MV-4-11 (cell line): ENCODE measurements around the gene IFT27.
"Not testable (repeated sequence)": the region's sequence is repeated elsewhere in the genome, so short reads cannot be mapped to it uniquely, and the experiment has no call there.

Experiments used
- DNase-seq: peaks from one replicate; lab custom pipeline; 2025; lab: John Stamatoyannopoulos, UW

The IFT27 gene

DNA sequence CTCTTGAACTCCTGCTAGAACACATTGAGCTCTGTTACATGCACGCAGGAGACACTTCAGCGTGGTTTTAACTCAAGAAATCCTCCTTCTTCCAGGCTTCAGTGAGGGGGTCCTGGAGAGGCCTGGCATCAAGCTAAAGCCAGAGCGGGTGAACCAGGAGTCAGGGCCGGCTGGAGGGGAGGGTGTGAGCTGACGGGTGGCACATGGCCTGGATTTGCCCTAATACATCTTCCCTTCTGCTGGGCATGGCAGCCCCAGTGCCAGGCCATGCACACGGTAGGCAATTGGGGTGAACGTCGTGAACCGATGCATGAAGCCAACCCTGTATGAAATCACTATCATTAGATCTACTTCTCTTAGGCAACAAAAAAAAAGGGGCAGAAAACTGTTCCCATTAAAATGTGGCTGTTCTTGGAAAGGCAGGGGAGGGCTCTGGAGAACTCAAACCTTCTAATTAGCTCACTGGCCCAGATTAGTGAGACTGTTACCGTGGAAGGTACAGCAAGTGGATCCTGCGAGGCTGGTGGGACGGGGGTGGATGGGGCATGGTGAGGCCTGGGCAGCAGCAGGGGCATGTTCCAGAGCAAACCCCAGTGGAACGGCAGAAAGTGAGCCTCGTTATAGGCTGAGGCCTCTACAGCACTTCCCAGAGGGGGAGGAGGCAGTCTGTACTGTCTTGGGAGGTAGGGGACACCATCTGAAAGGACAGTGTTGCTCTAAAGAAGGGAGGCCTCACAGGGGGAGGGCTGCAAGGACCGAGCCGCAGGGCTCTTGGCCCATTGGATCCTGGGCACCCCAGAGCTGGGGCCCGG, 10.6 kb downstream of the IFT27 start:
- no peak for DNase-seq

DNA sequence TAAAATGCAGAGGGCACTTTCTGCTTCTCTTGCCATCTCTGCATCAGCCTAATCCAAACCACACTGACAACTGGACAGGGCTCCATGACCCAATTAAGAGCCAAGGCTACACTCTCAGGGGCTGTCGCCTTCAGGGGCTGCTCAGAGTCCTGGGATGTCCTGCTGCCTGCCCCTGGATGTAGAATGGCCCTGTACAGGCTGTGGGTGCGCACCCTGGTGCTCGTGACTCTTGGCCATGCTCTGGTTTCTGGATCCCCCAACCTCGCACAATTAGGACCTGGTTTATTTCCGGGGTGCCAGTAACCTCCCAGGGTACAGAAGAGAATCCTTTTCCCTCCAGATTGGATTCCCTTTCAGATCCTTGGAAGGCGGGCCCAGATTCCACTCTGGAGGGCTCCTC, 11.3 kb downstream of the IFT27 start:
- no peak for DNase-seq

DNA sequence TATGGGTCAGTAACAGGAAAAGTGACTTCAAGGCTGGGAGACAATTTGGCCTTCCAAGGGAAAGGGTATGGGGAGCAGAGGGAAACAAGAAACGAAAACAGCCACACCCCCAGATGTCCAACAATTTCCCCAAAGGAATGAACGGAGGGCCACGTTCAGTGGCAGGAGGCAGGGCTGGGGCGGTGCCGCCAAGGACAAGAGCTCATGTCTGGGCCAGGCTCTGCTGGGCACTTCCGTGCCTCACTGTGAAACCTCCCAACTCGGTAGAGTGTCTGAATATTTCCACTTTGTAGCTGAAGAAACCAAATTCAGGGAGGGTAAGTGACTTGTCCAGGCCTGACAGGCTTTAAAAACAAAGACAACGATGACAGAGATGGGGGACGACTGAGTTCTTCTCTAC, 11.9 kb downstream of the IFT27 start:
- DNase-seq = no peak

DNA sequence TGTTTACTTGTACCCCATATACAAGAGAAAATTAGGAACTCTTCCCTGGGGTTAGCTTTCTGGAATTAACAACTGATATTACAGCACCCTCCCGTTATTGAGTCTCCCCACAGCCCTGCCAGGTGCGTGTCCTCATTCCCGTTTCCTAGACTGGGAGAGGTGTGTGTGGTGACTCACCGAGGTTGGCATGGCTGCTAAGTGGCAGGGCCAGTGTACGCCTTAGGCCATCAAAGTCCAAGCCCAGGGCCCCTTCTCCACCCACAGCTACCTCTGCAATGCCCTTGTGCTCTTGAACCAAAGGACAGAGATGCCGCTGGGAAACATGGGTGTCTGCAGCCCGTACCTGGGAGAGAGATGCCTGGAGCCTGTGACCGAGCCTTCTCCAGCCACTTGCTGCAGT, 12.3 kb downstream of the IFT27 start:
- DNase-seq = no peak

DNA sequence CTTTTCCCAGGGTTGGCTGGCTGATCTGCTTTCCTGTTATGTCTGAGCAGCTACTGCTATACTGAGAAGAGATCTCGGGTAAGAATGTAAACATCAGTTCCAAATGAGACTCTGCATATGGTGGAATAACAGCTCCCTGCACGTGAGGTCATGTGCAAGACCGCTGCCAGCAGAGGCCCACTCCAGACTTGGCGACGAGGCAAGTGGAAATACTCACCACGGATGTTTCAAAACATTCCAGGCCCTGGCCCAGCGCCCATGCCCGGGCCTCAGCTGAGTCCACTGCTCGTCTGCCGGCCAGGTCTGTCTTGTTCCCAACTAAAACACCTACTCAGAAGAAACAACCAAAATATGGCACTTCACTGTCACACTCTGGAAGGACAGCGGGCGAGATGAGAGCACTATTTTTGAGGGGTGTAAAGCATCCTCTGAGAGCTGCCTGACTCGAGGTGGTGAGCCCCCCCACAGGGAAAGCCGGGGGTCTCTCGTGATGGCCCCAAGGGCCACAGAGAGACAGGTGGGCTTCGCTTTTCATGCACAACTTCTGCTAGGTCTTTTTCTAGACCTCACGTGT, 13.1 kb downstream of the IFT27 start:
- no peak for DNase-seq

DNA sequence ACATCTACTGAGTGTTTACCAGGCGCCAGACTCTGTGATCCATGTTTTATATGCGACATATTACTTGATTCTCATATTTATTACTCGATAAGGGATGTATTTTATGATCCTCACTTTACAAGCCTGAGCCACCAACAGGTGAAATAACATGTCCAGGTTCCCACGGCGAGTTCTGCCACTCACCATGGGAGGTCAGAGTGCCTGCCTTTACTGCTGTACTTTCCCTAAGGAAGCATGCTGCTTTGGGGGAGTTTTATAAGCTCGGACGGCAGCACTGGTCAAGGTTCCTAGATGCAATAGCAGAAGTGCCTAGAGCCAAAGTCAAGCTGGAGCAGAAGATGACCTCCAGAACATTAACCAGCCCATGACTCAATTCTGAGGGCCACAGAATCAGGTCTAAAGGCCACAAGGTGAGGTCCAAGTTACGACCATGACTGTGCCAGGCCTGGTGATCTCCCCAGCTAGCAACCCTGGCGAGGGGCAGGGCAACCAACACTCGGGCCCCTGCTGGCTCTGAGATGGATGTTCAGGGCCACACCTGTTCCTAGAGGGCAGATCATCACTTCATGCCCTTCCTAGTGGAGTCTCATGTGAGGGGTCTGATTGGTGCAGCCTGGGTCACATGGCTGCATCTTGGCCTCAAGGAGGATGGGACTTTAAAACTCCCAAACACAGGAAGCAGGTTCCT, 14.2 kb downstream of the IFT27 start:
- no peak for DNase-seq

DNA sequence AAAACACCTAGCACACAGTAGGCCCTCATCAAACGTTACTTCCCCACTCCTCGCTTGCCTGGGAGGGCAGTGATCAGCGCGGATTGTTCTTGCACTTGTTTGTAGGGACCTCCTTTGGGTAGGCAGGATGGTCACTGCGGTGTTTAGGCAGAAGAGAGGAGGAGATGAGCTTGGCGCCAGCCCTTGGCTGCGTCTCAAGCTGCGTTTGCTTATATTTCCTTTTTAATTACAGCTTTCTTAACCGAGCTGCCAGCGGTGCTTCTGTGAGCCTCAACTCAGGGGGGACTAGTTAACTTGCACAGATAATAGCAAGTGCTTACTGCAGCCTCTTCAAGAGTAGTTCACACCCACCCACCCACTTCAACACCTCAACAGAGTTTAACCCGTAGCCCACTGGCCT, 15.1 kb downstream of the IFT27 start:
- DNase-seq = no peak

DNA sequence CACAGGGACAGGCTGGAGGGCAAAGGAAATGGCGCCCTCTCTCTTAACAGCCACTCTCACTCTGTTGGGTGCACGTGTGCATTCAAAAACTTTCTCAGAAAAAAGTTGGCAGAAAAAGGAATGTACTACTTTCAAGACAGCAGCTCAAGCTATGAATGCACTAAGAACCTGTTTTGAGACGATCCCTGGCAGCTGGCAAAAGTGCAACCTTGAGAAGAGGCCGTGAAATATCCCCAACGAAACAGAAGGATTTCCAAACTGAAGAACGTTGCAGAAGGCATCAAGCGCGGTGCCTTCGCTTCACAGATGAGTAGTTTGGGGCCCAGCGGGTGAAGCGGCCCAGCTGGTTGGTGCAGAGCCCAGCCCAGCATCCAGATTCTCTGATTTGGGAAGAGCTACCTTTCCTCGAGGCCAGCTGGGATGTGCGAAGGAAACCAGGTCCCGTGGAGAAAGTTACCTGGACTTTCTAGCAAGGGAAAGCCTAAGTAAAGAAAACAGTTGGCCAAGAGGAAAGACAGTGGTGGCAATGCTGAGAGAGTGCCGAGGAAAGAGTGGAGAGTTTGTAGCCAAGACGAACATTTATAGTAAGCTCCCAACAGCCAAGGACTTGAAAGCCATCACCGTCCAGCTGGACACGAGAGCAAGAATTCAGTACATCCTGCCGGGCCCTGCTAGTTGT, 16.3 kb downstream of the IFT27 start:
- DNase-seq = no peak

DNA sequence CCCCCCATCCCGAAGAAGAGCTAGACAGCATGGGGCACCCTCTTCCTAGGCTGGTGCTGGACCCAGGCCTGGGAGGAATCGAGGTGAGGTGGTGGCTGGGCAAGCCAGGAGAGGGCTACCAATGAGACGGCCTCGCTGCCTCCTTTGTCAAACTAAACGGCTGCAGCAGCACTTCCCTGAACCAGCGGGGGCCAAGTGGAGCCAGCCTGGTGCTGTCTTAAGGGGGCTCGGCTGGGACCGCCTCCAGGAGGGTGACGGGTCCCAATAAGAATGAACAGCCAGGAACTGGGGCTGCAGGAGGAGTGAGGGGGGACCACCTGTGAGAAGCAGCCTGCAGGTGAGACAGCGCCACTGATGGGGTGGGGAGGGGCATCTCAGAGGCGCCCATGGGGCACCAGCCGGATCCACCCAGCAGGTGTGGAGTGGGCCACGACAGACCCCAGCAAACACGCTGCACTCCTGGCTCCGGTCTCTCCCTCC, 17.1 kb downstream of the IFT27 start:
- DNase-seq = no peak

DNA sequence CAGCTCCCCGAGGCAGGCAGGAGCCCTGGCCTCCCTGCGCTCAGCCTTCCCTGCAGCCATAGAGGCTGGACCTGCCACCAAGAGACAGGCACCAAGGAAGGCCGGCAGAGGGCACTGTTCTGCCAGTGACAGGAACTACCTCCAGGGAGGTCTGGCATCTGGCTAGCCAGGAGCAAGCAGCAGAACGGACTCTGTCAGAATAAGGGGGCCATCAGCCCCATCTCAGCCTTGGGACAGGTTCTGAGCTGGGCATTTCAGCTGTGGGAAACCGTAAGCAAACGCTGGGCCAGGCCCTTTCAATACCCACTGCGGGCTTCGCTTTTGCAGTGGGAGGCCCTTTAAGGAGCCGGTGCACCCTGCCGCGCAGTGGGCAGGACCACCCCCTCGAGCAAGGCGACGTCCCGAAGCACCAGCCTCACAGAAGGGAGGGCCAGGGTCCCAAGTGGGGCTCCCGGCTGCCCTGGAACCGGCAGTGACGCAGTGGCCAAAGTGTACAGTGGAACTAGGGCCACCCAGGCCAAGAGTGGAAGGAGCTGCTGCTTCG, 18.2 kb downstream of the IFT27 start:
- DNase-seq = peak; percentile 60

DNA sequence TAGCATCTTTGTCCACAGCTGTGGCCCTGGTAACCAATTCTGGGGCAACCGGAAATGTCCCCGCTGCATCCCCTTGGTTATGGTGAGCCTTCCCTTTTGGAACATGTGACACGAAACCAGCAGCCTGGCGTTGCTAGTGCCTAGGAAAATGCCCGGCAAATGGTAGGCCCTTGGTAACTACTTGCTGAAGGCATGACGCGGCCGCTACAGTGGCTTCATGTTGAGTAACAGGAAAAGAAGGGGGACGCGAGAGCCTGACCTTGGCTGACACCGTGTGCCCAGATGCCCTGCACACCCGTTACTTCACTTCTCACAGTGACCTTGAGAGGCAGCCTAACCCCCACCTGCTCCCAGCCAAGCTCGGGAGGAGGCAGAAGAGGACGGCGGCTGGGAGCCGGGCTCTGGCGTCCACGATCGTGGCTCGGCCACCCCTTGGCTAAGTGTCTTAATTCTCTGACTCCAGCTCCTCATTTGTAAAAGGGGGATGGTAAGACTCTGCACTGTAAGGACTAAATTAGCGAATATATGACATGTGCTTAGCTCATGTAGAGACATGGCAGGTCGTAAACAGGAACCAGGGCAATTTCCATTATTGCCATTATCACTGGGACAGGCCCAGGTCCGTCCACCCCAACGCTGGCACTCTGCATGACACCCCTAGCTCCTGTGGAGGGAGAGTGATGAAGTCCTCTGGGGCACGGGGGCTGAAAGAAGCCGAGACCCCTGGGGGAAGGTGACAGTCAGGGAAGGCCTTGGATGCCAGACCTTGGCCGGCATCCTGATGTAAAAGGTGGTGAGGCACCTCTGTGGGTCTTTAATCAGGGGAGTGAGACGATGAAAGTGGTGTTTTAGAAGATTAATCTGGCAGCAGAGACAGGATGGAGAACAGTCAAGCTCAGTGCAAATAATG, 18.9 kb downstream of the IFT27 start:
- peak; percentile 33 for DNase-seq

DNA sequence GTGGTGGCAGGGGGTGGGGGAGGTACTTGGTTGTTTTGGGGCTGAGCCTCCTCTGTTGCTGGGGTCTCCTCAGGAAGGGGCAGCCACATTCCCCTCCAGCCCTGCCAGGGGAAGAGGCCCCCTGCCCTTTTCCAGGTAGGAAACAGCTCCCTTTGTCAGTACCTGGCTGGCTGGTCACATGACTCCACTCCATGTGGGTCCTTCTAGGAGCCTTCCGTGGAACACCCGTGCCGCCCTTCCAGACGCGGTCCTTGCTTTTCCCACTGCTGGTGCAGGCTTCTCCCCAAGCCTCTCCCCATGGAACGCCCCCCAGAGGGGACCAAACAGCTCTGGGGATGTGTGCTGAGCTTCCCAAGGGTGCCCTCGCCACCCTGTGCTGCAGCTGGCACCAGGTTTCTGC, 19.9 kb downstream of the IFT27 start:
- DNase-seq = no peak

DNA sequence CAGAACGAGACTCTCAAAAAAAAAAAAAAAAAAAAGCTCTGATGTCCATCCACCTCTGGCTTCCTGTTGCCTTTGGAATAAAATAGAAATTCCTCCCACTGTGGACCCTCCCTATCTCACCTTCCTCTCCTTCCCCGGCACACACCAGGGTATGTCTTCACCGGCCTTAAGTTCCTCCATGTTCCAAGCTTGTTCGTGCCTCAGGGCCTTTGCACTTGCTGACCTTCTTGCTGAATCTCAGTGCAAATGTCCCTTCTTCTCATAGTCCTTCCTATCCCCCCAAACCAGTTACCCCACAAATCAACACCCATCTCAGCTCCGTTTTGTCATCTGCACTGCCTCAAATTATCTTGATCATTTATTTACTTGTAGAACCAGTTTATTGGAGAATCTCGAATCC, 20.6 kb downstream of the IFT27 start:
- DNase-seq = no peak

DNA sequence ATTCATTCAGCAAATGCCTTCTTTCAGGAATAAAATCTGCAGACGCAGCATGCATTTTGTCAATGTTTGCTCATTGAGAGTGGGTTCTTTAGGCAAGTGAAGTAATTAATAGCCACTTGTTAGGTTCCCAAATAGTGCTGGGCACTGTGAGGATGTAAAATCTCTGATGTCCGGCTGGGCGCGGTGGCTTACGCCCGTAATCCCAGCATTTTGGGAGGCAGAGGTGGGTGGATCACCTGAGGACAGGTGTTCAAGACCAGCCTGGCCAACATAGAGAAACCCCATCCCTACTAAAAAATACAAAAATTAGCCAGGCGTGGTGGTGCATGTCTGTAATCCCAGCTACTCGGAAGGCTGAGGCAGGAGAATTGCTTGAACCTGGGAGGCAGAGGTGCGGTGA, 21.0 kb downstream of the IFT27 start:
- DNase-seq = not testable (repeated sequence)

DNA sequence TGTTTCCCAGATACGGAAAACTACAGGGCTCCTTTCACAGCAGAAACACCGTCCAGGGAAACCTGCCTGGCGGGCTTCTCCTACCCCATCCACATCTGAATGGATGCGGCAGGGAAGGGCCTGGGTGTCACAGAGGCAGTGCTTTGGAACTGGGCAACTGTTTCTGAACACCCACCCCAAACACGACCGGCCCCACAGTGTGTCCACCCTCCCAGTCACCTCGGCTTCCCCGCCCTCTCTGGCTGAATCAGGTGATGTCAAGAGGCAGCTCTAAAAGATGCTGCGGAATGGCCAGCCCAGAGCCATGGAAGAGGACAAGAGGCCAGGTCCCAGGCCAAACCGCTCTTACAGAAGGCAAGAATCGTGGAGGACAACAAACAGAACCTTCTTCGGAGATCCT, 22.0 kb downstream of the IFT27 start:
- DNase-seq = no peak

DNA sequence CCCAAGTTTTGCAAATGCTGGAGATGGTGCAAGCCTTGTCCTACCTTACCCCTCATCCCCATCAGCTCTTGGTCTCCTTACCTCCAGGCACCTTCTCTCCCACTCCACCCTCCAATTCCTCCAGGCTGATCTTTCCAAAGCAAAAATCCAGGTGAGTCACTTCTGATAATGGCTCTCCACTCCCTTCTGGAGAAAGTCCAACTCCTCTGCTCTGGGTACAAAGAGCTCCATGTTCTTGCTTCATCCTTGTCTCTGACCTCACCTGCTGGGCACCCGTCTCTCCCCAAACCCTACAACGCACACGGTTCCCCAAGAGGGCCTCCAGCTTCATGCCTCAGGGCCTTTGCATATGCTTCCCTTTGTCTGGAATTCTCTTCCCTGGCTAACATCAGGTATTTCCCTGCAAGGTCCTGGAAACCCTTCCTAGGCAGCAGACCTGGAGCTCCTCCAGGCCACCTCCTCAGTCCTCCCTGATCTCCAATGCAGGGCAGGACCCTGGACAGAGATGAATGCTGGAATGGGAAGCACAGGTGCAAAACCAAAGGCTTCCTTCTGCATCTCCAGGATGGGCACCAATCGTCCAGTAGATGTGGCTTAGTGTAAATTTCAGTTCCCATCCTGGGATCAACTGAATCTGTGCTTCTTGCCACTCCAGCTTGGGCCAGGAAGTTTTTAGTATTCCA, 22.7 kb downstream of the IFT27 start:
- DNase-seq = no peak

DNA sequence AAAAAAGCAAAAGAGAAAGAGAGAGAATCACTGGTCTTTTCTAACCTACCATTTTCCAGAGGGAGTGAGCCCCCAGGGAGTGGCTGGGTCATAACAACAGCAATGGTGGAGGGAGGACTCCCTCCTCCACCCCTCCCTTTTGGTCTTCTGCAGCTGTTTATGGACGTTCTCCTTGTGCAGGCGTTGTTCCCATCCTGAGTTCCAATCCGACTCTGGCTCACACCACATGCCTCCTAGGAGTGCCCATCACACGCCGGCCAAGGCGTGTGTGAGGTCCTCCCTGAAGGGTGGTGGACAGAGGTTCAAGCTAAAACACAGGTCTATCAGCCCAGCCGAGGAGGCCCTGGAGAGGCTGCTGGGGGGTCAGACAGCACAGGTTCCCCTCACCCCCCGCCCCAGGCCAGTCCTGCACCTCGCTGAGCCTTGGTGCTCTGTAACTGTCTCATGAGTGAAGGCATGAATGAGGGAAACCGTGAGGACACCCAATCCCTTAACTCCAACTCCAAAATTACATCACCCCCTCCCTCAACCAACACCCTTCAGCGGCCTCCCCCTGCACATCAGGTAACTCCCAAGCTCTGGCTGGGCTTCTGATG, 29.4 kb downstream of the IFT27 start:
- no peak for DNase-seq

DNA sequence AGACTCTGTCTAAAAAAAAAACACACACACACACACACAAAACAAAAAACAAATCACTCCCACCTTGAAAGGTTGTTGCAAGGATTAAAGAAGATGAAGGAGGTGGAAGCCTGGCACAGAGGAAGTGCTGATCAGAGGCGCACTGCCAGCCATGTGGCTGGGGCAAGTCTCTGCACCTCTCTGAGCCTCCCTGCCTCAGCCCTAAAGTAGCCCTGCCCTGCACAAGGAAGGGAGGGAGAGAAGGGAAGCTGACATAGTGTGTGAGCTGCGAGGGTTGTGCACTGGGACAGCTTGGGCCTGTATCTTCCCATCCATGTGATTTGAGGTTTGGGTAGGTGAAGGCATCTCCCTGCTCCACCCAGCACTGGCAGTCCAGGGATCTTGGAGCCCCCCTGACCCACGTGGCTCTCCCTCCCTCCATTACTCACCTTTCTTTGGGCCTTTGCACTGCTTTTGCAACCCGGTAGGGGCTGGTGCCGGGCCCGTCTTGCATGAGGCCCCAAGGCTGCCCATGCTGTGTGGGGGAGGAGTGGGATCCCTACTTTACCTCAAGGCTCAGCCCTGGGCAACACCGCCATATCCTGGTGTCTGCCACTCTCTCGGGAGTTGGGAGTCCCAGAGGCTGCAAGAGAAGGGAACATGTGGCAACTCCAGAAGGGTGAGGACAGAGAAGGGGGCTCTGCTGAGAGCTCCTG, 30.5 kb downstream of the IFT27 start:
- DNase-seq = no peak

DNA sequence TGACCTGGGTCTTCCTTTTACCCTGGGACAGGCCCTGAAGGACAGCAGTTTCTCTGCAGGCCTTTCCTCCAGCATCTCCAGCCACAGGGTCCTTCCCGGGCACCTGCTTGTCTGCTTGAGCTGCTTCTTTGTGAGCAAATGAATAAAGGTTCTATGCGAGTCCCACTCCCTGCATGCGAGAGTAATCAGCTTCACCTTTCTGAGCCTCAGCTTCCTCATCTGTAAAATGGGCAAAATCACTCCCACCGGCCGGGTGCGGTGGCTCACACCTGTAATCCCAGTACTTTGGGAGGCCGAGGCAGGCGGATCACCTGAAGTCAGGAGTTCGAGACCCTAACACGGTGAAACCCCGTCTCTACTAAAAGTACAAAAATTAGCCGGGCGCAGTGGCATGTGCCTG, 31.1 kb downstream of the IFT27 start:
- no peak for DNase-seq

DNA sequence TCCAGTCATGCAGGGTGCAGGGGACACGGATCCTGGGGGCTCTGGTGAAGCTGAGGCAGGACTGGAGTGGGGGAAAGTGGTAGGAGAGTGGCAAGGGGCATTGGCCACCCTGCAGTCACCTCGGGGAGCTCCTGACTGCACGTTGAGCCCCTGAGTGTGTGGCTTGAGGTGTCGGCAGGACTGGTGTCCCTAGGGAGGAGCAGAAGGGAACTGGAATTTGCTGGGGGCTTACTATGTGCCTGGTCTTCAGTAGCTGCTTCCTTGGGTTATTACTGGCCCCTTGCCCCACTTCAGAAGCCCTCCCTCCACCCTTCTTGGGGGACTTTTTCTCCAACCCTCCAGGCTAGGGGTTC, 31.5 kb downstream of the IFT27 start:
- no peak for DNase-seq
